Hepatocyte (in vitro differentiated cells): ENCODE data around the gene SHROOM2.

Experiments
- EZH2 ChIP-seq: fragments of 200-600 bp; sonication (generic); IDR thresholded peaks from 2 replicates; pipeline ENCODE4 v1.6.1; 2016; ENCODE audit warnings: antibody characterized with exemption, mild to moderate bottlenecking, borderline replicate concordance
- TF ChIP-seq, protein P1 (sequence below): fragments of 200-600 bp; sonication (generic); IDR thresholded peaks from 2 replicates; pipeline ENCODE4 v1.5.1; 2016; ENCODE audit warnings: antibody characterized with exemption, mild to moderate bottlenecking; ENCODE audit not compliant: poor library complexity

DNA sequence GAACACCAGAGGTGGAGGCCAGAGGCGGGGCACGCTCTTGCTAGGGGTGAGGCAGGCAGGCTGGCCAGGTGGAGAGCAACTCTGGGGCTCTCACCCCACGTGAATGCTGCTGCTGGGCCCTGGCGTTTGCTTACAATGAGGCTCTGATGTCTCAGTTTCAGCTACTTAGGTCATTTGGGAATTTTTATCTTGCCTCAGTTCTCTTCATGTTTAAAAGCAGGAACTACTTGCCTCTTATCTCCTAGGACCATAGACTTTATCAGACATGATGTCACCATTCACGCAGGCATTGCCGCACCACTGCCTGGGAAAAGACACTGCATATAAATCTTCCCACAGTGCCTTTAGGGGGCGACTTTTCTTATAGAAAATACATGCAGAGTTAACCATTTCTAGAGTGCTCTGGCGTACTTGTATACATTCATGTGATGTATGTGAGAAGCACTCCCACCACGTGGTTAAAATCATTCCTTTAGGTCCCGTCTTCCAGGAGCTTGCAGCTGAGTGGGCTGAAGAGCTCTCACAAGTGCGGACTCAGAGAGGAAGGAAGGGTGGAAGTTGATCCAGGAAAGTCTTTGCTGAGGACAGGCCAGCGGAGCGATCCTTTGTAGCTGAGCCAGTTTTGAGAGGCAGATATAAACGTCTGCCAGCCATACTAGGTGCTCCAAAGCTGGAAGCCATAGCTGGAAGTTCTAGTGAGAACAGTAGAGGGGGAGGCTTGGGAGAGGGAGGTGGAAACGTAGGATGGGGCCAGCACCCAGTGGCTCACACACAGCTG is 96.6 kb downstream of the SHROOM2 start:
- TF ChIP-seq, protein P1, sequence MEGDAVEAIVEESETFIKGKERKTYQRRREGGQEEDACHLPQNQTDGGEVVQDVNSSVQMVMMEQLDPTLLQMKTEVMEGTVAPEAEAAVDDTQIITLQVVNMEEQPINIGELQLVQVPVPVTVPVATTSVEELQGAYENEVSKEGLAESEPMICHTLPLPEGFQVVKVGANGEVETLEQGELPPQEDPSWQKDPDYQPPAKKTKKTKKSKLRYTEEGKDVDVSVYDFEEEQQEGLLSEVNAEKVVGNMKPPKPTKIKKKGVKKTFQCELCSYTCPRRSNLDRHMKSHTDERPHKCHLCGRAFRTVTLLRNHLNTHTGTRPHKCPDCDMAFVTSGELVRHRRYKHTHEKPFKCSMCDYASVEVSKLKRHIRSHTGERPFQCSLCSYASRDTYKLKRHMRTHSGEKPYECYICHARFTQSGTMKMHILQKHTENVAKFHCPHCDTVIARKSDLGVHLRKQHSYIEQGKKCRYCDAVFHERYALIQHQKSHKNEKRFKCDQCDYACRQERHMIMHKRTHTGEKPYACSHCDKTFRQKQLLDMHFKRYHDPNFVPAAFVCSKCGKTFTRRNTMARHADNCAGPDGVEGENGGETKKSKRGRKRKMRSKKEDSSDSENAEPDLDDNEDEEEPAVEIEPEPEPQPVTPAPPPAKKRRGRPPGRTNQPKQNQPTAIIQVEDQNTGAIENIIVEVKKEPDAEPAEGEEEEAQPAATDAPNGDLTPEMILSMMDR = peak; percentile 19
- TF ChIP-seq EZH2 = no peak
